HG03457 (cell line): ENCODE data around the gene MYO1D.
A peak's percentile ranks its signal among the peaks of the same experiment; 100 is the strongest.

Source experiments
- ATAC-seq: cut with Tn5 transposase; IDR thresholded peaks from one replicate; pipeline ENCODE4 v1.9.1; 2021; ENCODE audit warnings: moderate number of reproducible peaks; ENCODE audit not compliant: unreplicated experiment

Gene MYO1D

GRCh38 chr17:32516940-32517701, 359.8 kb downstream of the MYO1D start:
- no peak for ATAC-seq

- ATAC-seq: no peak
These were observed 360.5 kb downstream of the MYO1D start for GRCh38 chr17:32516450-32516849.

GRCh38 chr17:32515677-32516383, 361.1 kb downstream of the MYO1D start:
- ATAC-seq: no peak

GRCh38 chr17:32514606-32515005, 362.3 kb downstream of the MYO1D start:
- no peak for ATAC-seq

- no peak for ATAC-seq
These were observed 363.3 kb downstream of the MYO1D start for GRCh38 chr17:32513579-32513978.

- ATAC-seq: no peak
These were observed 364.6 kb downstream of the MYO1D start for GRCh38 chr17:32512328-32512727.

- no peak for ATAC-seq
These were observed 366.5 kb downstream of the MYO1D start for GRCh38 chr17:32510466-32510865.

GRCh38 chr17:32508926-32509325, 368.0 kb downstream of the MYO1D start:
- no peak for ATAC-seq

- ATAC-seq: no peak
These were observed 372.5 kb downstream of the MYO1D start for GRCh38 chr17:32504166-32504990.

GRCh38 chr17:32503251-32504165, 373.4 kb downstream of the MYO1D start:
- peak; percentile 69 for ATAC-seq

GRCh38 chr17:32502710-32503109, 374.2 kb downstream of the MYO1D start:
- no peak for ATAC-seq

- no peak for ATAC-seq
These were observed 374.9 kb downstream of the MYO1D start for GRCh38 chr17:32502013-32502412.

- no peak for ATAC-seq
These were observed 378.5 kb downstream of the MYO1D start for GRCh38 chr17:32498391-32498790.

GRCh38 chr17:32497431-32498205, 379.3 kb downstream of the MYO1D start:
- ATAC-seq: no peak

- no peak for ATAC-seq
These were observed 380.4 kb downstream of the MYO1D start for GRCh38 chr17:32496395-32497073.

GRCh38 chr17:32495359-32496231, 381.3 kb downstream of the MYO1D start:
- ATAC-seq: no peak

- no peak for ATAC-seq
These were observed 382.1 kb downstream of the MYO1D start for GRCh38 chr17:32494621-32495358.
